Measurements from ENCODE around the gene ADORA2B. TPM values are rescaled to one million over a fixed set of nuclear protein-coding genes. Genes with fewer than 3 reads are reported as not detected.

The ADORA2B gene
- total RNA-seq, 1 donor from 2014 or later = 0.32 TPM

GRCh38 chr17:15947271-15947670 lies 2.3 kb downstream of the ADORA2B start:
- no peak overlapping the region for H3K27ac Mint-ChIP-seq (ENCODE audit: unreplicated experiment)
- no peaks in the 10 kb centered on the region for H3K4me1 Mint-ChIP-seq (ENCODE audit: low read depth, unreplicated experiment)
- H3K36me3 Mint-ChIP-seq (ENCODE audit: unreplicated experiment) = peaks cover 5% of the 10 kb centered on the region
- no peak overlapping the region for H3K4me3 Mint-ChIP-seq (ENCODE audit: unreplicated experiment)
- peaks cover 8% of the 10 kb centered on the region for H3K9me3 Mint-ChIP-seq (ENCODE audit: unreplicated experiment)
- no peak for DNase-seq
- H3K27me3 Mint-ChIP-seq (ENCODE audit: unreplicated experiment) = peaks cover 18% of the 10 kb centered on the region
- TF ChIP-seq CTCF (IDR thresholded peaks at IDR 0.05; ENCODE audit: partially characterized antibody, unreplicated experiment) = no peak

DNA sequence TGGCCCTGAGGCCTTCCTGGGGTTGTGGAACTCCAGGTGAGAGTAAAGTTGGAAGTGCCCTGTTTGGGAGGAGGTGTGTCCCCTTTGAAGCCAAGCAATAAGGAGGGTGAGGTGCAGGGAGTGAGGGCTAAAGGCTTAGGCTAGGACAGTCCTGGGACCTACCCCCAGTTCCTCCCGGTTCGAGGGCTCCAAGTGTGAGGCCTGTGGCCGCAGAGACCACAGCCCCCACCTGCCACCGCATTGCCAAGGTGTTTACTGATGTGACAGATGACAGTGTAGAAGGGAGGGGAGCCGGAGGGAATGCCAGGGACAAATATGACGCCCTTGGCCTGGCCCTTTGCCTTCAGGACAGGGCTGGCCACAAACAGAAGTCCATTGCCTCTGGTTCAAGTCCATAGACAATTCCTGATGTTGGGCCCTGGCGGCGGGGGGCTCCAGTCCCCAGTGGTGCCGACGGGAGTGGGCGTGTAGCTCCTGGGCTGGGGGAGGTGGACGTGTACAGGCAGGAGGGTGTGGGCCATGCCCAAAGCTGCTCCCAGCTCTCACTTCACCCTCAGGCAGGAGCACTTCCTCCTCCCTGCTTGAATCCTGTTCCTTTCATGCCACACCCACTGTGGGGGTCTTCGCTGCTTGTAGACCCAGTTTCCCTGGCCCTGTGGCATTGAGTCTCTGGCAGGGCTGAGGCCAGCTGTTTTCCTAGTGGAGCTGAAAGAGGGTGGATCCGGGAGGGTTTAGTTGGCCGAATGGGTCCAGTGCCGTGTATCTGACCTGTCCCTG lies 3.2 kb downstream of the ADORA2B start:
- no peak overlapping the region for H3K4me3 Mint-ChIP-seq (ENCODE audit: unreplicated experiment)
- H3K4me1 Mint-ChIP-seq (ENCODE audit: low read depth, unreplicated experiment) = peaks cover 2% of the 10 kb centered on the region
- no peak overlapping the region for H3K27ac Mint-ChIP-seq (ENCODE audit: unreplicated experiment)
- peaks cover 23% of the 10 kb centered on the region for H3K27me3 Mint-ChIP-seq (ENCODE audit: unreplicated experiment)
- H3K36me3 Mint-ChIP-seq (ENCODE audit: unreplicated experiment) = peaks cover 5% of the 10 kb centered on the region
- H3K9me3 Mint-ChIP-seq (ENCODE audit: unreplicated experiment) = peaks cover 11% of the 10 kb centered on the region
- DNase-seq = no peak
- TF ChIP-seq CTCF (IDR thresholded peaks at IDR 0.05; ENCODE audit: partially characterized antibody, unreplicated experiment) = no peak

DNA sequence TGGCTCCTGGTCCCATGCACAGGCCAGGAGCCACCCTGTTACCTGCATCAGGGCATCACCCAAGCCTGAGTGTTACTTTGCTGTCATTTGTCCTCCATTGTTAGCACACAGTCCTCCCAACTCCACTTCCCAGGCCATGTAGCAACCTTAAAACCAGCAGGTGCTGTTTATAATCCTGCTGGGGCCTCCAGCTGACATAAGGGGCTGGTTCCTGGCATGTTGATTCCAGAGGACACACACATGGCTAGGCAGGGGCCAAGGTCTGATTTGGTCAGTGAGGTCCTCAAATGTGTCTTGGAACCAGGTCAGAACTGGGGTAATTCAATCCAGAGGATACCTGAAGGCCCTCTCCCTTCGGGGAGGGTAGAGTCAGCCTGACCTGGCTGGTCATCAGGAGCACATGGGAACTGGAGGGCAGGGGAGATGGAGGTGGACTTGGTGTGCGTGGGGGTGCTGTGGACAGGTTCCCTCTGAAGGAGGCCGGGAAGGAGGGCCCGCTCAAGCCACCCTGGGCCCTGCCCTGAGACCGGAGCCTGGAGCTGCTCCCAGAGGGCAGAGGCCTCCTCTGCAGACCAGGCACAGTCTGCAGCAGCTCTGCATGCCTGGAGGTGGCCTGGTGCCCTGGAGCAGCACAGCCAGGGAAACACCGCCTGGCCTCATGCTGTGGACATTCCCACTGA lies 6.6 kb downstream of the ADORA2B start:
- Mint-ChIP-seq H3K9me3 (ENCODE audit: unreplicated experiment) (peaks cover 11% of the 10 kb centered on the region), H3K36me3 (ENCODE audit: unreplicated experiment) (peaks cover 5% of the 10 kb centered on the region), H3K4me3 (ENCODE audit: unreplicated experiment) (no peak overlapping the region), H3K27me3 (ENCODE audit: unreplicated experiment) (peaks cover 22% of the 10 kb centered on the region), H3K4me1 (ENCODE audit: low read depth, unreplicated experiment) (peaks cover 12% of the 10 kb centered on the region), H3K27ac (ENCODE audit: unreplicated experiment) (no peak overlapping the region)
- no peak for TF ChIP-seq CTCF (IDR thresholded peaks at IDR 0.05; ENCODE audit: partially characterized antibody, unreplicated experiment)
- DNase-seq = no peak

- TF ChIP-seq CTCF (IDR thresholded peaks at IDR 0.05; ENCODE audit: partially characterized antibody, unreplicated experiment) = no peak
- no peak overlapping the region for H3K4me3 Mint-ChIP-seq (ENCODE audit: unreplicated experiment)
- H3K4me1 Mint-ChIP-seq (ENCODE audit: low read depth, unreplicated experiment) = peaks cover 15% of the 10 kb centered on the region
- H3K9me3 Mint-ChIP-seq (ENCODE audit: unreplicated experiment) = peaks cover 11% of the 10 kb centered on the region
- H3K36me3 Mint-ChIP-seq (ENCODE audit: unreplicated experiment) = peaks cover 5% of the 10 kb centered on the region
- no peak overlapping the region for H3K27ac Mint-ChIP-seq (ENCODE audit: unreplicated experiment)
- no peak for DNase-seq
- peaks cover 18% of the 10 kb centered on the region for H3K27me3 Mint-ChIP-seq (ENCODE audit: unreplicated experiment)
These were observed 7.2 kb downstream of the ADORA2B start for GRCh38 chr17:15952048-15952532.

Measured in glutamatergic neuron (in vitro differentiated cells).